IMR-90 (cell line): ENCODE results near the gene AHNAK. TPM values are rescaled to one million over a fixed set of nuclear protein-coding genes. Genes with fewer than 3 reads are reported as not detected.

Experiments
- ATAC-seq: fragments of 200-7000 bp; cut with Tn5 transposase; 2 replicates; pipeline ENCODE4 v1.9.1; 2020; ENCODE audit warnings: low read depth, mild to moderate bottlenecking, moderate library complexity
- BruUV-seq: library from RNA; stranded (reverse); fragments of 400-500 nt; replicated peaks from 2 replicates; lab custom pipeline; 2021; lab: Mats Ljungman, UMichigan
- CTCF ChIA-PET: fragments of 300-600 bp; formaldehyde crosslinking; extraction: SDS; loops from one replicate; lab custom pipeline; 2021; ENCODE audit warnings: antibody characterized with exemption; lab: Yijun Ruan, JAX
- POLR2A ChIA-PET: fragments of 300-600 bp; sonication (Branson Sonifier 250); formaldehyde crosslinking; loops from one replicate; lab custom pipeline; 2022; ENCODE audit warnings: antibody characterized with exemption; ENCODE audit not compliant: unreplicated experiment; lab: Charles Lee
- DNase-seq: peaks from one replicate; pipeline ENCODE4 v3.0.0; 2013
- H2AFZ ChIP-seq: replicated peaks from 2 replicates; pipeline ENCODE3; 2013; ENCODE audit warnings: low read length, mild to moderate bottlenecking; ENCODE audit not compliant: poor library complexity
- H2AK5ac ChIP-seq: 2 replicates; pipeline ENCODE4 v1.6.1; 2013; ENCODE audit warnings: low read depth, low read length, inconsistent platforms
- H2AK9ac ChIP-seq: replicated peaks from 2 replicates; pipeline ENCODE3; 2013; ENCODE audit warnings: mild to moderate bottlenecking, low read depth, low read length, moderate library complexity; ENCODE audit not compliant: poor library complexity
- H2BK120ac ChIP-seq: 2 replicates; pipeline ENCODE4 v1.6.1; 2013; ENCODE audit warnings: low read depth, low read length, inconsistent platforms
- H2BK15ac ChIP-seq: 3 replicates; pipeline ENCODE4 v1.6.1; 2013; ENCODE audit warnings: low read depth, low read length, inconsistent platforms
- H2BK20ac ChIP-seq: 2 replicates; pipeline ENCODE4 v1.6.1; 2013; ENCODE audit warnings: low read depth, mild to moderate bottlenecking, inconsistent platforms, low read length, moderate library complexity
- H2BK5ac ChIP-seq: 2 replicates; pipeline ENCODE4 v1.6.1; 2013; ENCODE audit warnings: mild to moderate bottlenecking, low read depth, low read length, inconsistent platforms; ENCODE audit not compliant: poor library complexity, severe bottlenecking
- H3K14ac ChIP-seq: replicated peaks from 2 replicates; pipeline ENCODE4 v1.6.1; 2013; ENCODE audit warnings: low read depth, low read length, inconsistent platforms
- H3K18ac ChIP-seq: 2 replicates; pipeline ENCODE4 v1.6.1; 2013; ENCODE audit warnings: low read depth, low read length, control low read depth
- H3K23ac ChIP-seq: 2 replicates; pipeline ENCODE4 v1.6.1; 2013; ENCODE audit warnings: low read depth, low read length, inconsistent platforms
- H3K27ac ChIP-seq: 2 replicates; pipeline ENCODE4 v1.5.1; 2013; ENCODE audit warnings: mild to moderate bottlenecking, control low read depth, low read length; ENCODE audit not compliant: insufficient read depth
- H3K27me3 ChIP-seq: 2 replicates; pipeline ENCODE4 v1.6.1; 2013; ENCODE audit warnings: low read length; ENCODE audit not compliant: control insufficient read depth, insufficient read depth
- H3K36me3 ChIP-seq: 2 replicates; pipeline ENCODE4 v1.6.1; 2013; ENCODE audit warnings: low read length, mixed read lengths; ENCODE audit not compliant: control insufficient read depth, insufficient read depth
- H3K4ac ChIP-seq: 2 replicates; pipeline ENCODE4 v1.6.1; 2013; ENCODE audit warnings: low read depth, low read length, inconsistent platforms
- H3K4me1 ChIP-seq: 2 replicates; pipeline ENCODE4 v1.6.1; 2013; ENCODE audit warnings: low read length, mixed read lengths; ENCODE audit not compliant: control insufficient read depth, insufficient read depth
- H3K4me2 ChIP-seq: 2 replicates; pipeline ENCODE4 v1.6.1; 2013; ENCODE audit warnings: low read depth, mild to moderate bottlenecking, control low read depth, low read length, moderate library complexity
- H3K4me3 ChIP-seq: 2 replicates; pipeline ENCODE4 v1.5.1; 2013; ENCODE audit warnings: low read depth, mild to moderate bottlenecking, control low read depth, low read length, moderate library complexity; ENCODE audit not compliant: insufficient read depth
- H3K56ac ChIP-seq: 2 replicates; pipeline ENCODE4 v1.6.1; 2013; ENCODE audit warnings: low read length, inconsistent platforms; ENCODE audit not compliant: insufficient read depth; ENCODE audit errors: extremely low read depth
- H3K79me1 ChIP-seq, 2 experiments: 2 replicates each; pipeline ENCODE4 v1.6.1; 2013; ENCODE audit warnings: low read length in 2 of 2, inconsistent platforms in 1 of 2, low read depth in 1 of 2
- H3K9ac ChIP-seq: 2 replicates; pipeline ENCODE4 v1.6.1; 2013; ENCODE audit warnings: low read depth, low read length, control low read depth
- H3K9me1 ChIP-seq: 2 replicates; pipeline ENCODE4 v1.6.1; 2013; ENCODE audit warnings: low read length, inconsistent platforms; ENCODE audit not compliant: insufficient read depth
- H3K9me3 ChIP-seq: 2 replicates; pipeline ENCODE4 v1.6.1; 2013; ENCODE audit warnings: low read length; ENCODE audit not compliant: control insufficient read depth, insufficient read depth
- H4K20me1 ChIP-seq: 2 replicates; pipeline ENCODE4 v1.6.1; 2013; ENCODE audit warnings: low read length, inconsistent platforms; ENCODE audit not compliant: insufficient read depth
- H4K5ac ChIP-seq: 2 replicates; pipeline ENCODE4 v1.6.1; 2013; ENCODE audit warnings: mild to moderate bottlenecking, low read depth, low read length, control low read depth
- H4K8ac ChIP-seq, 2 experiments: 2 replicates each; pipeline ENCODE4 v1.6.1; 2013; ENCODE audit warnings: low read depth in 2 of 2, low read length in 2 of 2, control low read depth in 1 of 2, inconsistent platforms in 1 of 2
- H4K91ac ChIP-seq: 2 replicates; pipeline ENCODE4 v1.6.1; 2013; ENCODE audit warnings: low read depth, low read length, inconsistent platforms; ENCODE audit not compliant: insufficient read depth
- BHLHE40 ChIP-seq: fragments of 150-350 bp; IDR thresholded peaks from 2 replicates; pipeline ENCODE4 v1.6.1; 2016; ENCODE audit warnings: mild to moderate bottlenecking, low read depth, low read length
- CEBPB ChIP-seq: IDR thresholded peaks from 2 replicates; pipeline ENCODE4 v1.6.1; 2012; ENCODE audit warnings: low read depth, low read length, improper control_type of control experiment
- CHD1 ChIP-seq: IDR thresholded peaks from 2 replicates; pipeline ENCODE4 v1.6.1; 2012; ENCODE audit warnings: low read depth, low read length, improper control_type of control experiment
- CTCF ChIP-seq: conservative IDR thresholded peaks from 2 replicates; pipeline ENCODE4 v1.5.1; 2012; ENCODE audit warnings: mild to moderate bottlenecking, low read depth, low read length, improper control_type of control experiment
- ELK1 ChIP-seq: fragments of 150-350 bp; IDR thresholded peaks from 2 replicates; pipeline ENCODE4 v1.6.1; 2016; ENCODE audit warnings: low read depth, mild to moderate bottlenecking, low read length, moderate library complexity, borderline replicate concordance
- FOS ChIP-seq: fragments of 150-350 bp; IDR thresholded peaks from 2 replicates; pipeline ENCODE4 v1.6.1; 2016; ENCODE audit warnings: low read depth, low read length
- MAFK ChIP-seq: IDR thresholded peaks from 2 replicates; pipeline ENCODE4 v1.6.1; 2012; ENCODE audit warnings: low read depth, low read length, improper control_type of control experiment
- MAZ ChIP-seq: IDR thresholded peaks from 2 replicates; pipeline ENCODE4 v1.6.1; 2012; ENCODE audit warnings: low read depth, mild to moderate bottlenecking, low read length, improper control_type of control experiment, moderate library complexity, borderline replicate concordance
- MXI1 ChIP-seq: IDR thresholded peaks from 2 replicates; pipeline ENCODE4 v1.6.1; 2012; ENCODE audit warnings: low read depth, mild to moderate bottlenecking, low read length, moderate library complexity, borderline replicate concordance
- POLR2A ChIP-seq: IDR thresholded peaks from 2 replicates; pipeline ENCODE4 v1.6.1; 2012; ENCODE audit warnings: mild to moderate bottlenecking, low read depth, low read length
- RAD21 ChIP-seq: IDR thresholded peaks from 2 replicates; pipeline ENCODE4 v1.6.1; 2012; ENCODE audit warnings: low read length, improper control_type of control experiment
- RCOR1 ChIP-seq: IDR thresholded peaks from 2 replicates; pipeline ENCODE4 v1.6.1; 2012; ENCODE audit warnings: mild to moderate bottlenecking, low read length, improper control_type of control experiment; ENCODE audit not compliant: insufficient replicate concordance
- SMC3 ChIP-seq: fragments of 150-350 bp; IDR thresholded peaks from 2 replicates; pipeline ENCODE4 v1.6.1; 2016; ENCODE audit warnings: low read depth, mild to moderate bottlenecking, antibody characterized with exemption, low read length, moderate library complexity
- USF2 ChIP-seq: fragments of 150-350 bp; IDR thresholded peaks from 2 replicates; pipeline ENCODE4 v1.6.1; 2017; ENCODE audit warnings: mild to moderate bottlenecking, antibody characterized with exemption, low read length, low read depth
- WGBS, 2 experiments: methylation state at CpG; one replicate each; pipeline versions ENCODE4 v1.1.5 to v1.1.7; 2013; ENCODE audit warnings: missing lambda C conversion rate in 2 of 2; ENCODE audit not compliant: insufficient read length in 1 of 2; ENCODE audit errors: extremely low coverage in 2 of 2; 5-methylcytosine and 5-hydroxymethylcytosine counted together
- dilution Hi-C: fragments of 300-500 bp; cut with HindIII; formaldehyde crosslinking; loops from one replicate; pipeline ENCODE4 v1.14.3; 2018; ENCODE audit warnings: low sequenced_read_pairs; ENCODE audit not compliant: unreplicated experiment
- in situ Hi-C: fragments of 300-500 bp; cut with MboI; formaldehyde crosslinking; loops from 3 replicates; pipeline ENCODE4 v1.14.3; 2019; ENCODE audit warnings: low sequenced_read_pairs, inconsistent platforms, mixed read lengths
- intact Hi-C: fragments of 100-400 bp; cut with micrococcal nuclease; formaldehyde crosslinking; loops from 2 replicates; pipeline ENCODE4 v1.10.0; 2022
- polyA plus RNA-seq, 3 experiments: library from polyadenylated mRNA; depleted of rRNA; stranded (reverse); fragments of >200 nt; gene quantifications; 2 replicates each; pipeline ENCODE4 v1.2.3, GENCODE V29; 2012; ENCODE audit warnings: low replicate concordance in 1 of 3
- total RNA-seq: library from RNA; depleted of rRNA; stranded (reverse); fragments of >200 nt; gene quantifications from 2 replicates; pipeline ENCODE4 v1.2.3, GENCODE V29; 2012

The AHNAK gene
- total and polyA plus RNA-seq, 2 of the 4 experiments (the other 2 are of a cell fraction), result 95.1 to 695 TPM

GRCh38 chr11:62406034-62406433 is 140.6 kb downstream of the AHNAK start:
- no CpG with 5 or more reads among the region's 4 CpGs for WGBS, 2 experiments
- dilution Hi-C loops, result no loop called here
- Histone ChIP-seq H3K27ac (no peak overlapping the region), H2AFZ (no peak overlapping the region), H3K79me1 (no peaks in the 10 kb centered on the region), H2AK5ac (no peak overlapping the region), H2AK9ac (no peak overlapping the region), H4K5ac (no peak overlapping the region), H3K56ac (no peak overlapping the region), H4K91ac (no peak overlapping the region), H3K9ac (no peak overlapping the region), H3K9me1 (no peaks in the 10 kb centered on the region), H3K27me3 (no peaks in the 10 kb centered on the region), H2BK5ac (no peak overlapping the region), H2BK20ac (no peak overlapping the region), H2BK15ac (no peak overlapping the region), H3K23ac (no peak overlapping the region), H3K36me3 (no peaks in the 10 kb centered on the region), H3K4me1 (peaks cover 1% of the 10 kb centered on the region), H3K4ac (no peak overlapping the region), H3K9me3 (no peaks in the 10 kb centered on the region), H3K4me3 (no peak overlapping the region), H3K14ac (no peak overlapping the region), H4K8ac (no peak overlapping the region), H4K20me1 (no peaks in the 10 kb centered on the region), H2BK120ac (no peak overlapping the region), H3K18ac (no peak overlapping the region), H3K4me2 (no peak overlapping the region)
- intact Hi-C loops, result no loop called here
- ChIA-PET CTCF (no interaction called here), POLR2A (no interaction called here)
- ATAC-seq (no peak), DNase-seq (no peak)
- in situ Hi-C loops, result no loop called here
- TF ChIP-seq CEBPB (no peak), MAFK (no peak), MAZ (no peak), POLR2A (no peak), CTCF (no peak), USF2 (no peak), MXI1 (no peak), ELK1 (no peak), FOS (no peak), RAD21 (no peak), CHD1 (no peak), SMC3 (no peak), RCOR1 (no peak), BHLHE40 (no peak)
- no TSS peak for BruUV-seq
